Nucleus accumbens (tissue), 56 donors: Measurements from ENCODE around the gene FGFRL1.

Experiments
- DNase-seq, 56 donors: peaks; one replicate each; lab custom pipeline; 2025; lab: John Stamatoyannopoulos, UW

The FGFRL1 gene

DNA sequence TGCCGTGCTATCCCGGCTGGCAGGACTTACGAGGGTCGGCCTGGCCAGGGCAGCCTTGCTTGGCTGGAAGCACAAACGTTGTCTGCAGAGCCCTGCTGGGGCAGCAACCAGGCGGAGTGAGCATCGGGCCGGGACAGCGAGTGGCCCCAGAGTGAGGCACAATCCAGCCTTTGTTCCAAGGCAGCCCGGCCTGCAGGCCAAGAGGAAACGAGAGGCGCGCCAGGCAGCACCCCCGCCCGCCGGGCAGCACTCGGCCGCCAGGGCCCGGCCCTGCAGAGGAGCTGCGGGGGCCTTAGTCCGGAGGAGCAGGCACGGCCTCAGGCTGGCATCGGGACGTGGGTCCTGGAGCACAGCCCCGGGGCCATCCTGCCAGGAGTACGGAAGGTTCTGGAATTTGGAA lies 24.1 kb downstream of the FGFRL1 start:
- peak; percentile 36 to 95 (median 86) for DNase-seq

DNA sequence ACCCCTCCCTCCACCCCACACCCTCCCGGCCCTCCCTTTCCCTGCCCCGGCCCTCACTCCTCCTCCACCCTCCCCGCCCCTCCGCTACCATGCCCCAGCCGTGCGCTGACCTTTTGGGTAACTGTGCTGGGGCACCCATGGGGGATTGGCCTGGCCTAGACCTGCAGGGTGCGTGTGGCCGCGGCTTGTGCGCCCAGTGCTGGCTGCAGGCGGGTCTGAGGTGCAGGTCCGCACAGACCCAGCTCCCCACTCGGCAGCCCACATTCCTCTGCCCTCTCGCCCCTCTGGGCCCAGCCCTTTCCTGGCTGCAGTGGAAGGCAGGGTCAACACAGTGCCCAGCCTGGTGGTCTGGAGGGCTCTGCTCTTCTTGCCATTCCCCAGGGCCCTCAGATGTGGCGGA lies 24.7 kb downstream of the FGFRL1 start:
- peak in 1 of 56 donors; percentile 34 for DNase-seq

- DNase-seq: no peak
These were observed 25.8 kb downstream of the FGFRL1 start for GRCh38 chr4:1036976-1037810.

GRCh38 chr4:1038948-1039492 lies 27.6 kb downstream of the FGFRL1 start:
- no peak for DNase-seq

- peak in 1 of 56 donors; percentile 29 for DNase-seq
These were observed 28.3 kb downstream of the FGFRL1 start for GRCh38 chr4:1039493-1040343.

- no peak for DNase-seq
These were observed 29.1 kb downstream of the FGFRL1 start for GRCh38 chr4:1040344-1041146.

- peak in 1 of 56 donors; percentile 48 for DNase-seq
These were observed 29.9 kb downstream of the FGFRL1 start for GRCh38 chr4:1041147-1041935.

- no peak for DNase-seq
These were observed 30.5 kb downstream of the FGFRL1 start for GRCh38 chr4:1041936-1042330.

- peak in 1 of 56 donors; percentile 46 for DNase-seq
These were observed 31.1 kb downstream of the FGFRL1 start for GRCh38 chr4:1042352-1043055.

DNA sequence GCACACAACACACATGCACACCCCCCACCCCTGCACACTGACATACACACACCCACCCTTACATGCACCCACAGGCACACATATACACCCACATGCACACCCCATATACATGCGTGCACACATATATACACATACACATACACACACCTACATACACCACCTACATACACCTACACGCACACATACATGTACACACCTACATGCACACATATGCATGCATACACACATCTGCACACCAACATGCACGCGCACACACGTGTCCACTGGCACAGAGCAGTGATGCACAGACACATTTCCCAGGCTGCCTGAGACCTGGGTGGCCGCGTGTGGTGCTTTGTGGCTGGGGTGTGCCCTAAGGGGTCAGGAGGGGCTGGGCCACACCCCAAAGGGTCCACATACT lies 31.7 kb downstream of the FGFRL1 start:
- no peak for DNase-seq

- DNase-seq: peak in 42 of 56 donors; percentile 13 to 97 (median 52)
These were observed 32.4 kb downstream of the FGFRL1 start for GRCh38 chr4:1043651-1044468.

- DNase-seq: no peak
These were observed 33.2 kb downstream of the FGFRL1 start for GRCh38 chr4:1044469-1045192.

- DNase-seq: no peak
These were observed 33.8 kb downstream of the FGFRL1 start for GRCh38 chr4:1045193-1045594.

GRCh38 chr4:1045595-1046201 lies 34.3 kb downstream of the FGFRL1 start:
- DNase-seq: peak in 9 of 56 donors; percentile 36 to 68 (median 57)

DNA sequence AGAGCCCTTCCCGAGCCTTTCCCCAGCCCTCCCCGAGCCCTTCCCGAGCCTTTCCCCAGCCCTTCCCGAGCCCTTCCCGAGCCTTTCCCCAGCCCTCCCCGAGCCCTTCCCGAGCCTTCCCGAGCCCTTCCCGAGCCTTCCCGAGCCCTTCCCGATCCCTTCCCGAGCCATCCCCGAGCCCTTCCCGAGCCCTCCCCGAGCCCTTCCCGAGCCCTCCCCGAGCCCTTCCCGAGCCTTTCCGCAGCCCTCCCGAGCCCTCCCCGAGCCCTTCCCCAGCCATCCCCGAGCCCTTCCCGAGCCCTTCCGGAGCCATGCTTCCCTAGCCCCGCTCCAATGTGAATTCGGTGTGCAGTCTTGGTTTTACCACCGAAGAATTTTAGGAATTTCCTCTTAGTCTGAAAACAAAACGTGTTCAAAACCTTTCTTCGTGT lies 35.2 kb downstream of the FGFRL1 start:
- DNase-seq: peak in 43 of 56 donors; percentile 16 to 83 (median 63)

GRCh38 chr4:1047106-1047975 lies 35.9 kb downstream of the FGFRL1 start:
- DNase-seq: no peak
